ENCODE results near the gene LIFR.

GRCh38 chr5:38576442-38576841 is 20.0 kb upstream of the LIFR start:
- TF ChIP-seq, protein P1, sequence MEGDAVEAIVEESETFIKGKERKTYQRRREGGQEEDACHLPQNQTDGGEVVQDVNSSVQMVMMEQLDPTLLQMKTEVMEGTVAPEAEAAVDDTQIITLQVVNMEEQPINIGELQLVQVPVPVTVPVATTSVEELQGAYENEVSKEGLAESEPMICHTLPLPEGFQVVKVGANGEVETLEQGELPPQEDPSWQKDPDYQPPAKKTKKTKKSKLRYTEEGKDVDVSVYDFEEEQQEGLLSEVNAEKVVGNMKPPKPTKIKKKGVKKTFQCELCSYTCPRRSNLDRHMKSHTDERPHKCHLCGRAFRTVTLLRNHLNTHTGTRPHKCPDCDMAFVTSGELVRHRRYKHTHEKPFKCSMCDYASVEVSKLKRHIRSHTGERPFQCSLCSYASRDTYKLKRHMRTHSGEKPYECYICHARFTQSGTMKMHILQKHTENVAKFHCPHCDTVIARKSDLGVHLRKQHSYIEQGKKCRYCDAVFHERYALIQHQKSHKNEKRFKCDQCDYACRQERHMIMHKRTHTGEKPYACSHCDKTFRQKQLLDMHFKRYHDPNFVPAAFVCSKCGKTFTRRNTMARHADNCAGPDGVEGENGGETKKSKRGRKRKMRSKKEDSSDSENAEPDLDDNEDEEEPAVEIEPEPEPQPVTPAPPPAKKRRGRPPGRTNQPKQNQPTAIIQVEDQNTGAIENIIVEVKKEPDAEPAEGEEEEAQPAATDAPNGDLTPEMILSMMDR (IDR thresholded peaks at IDR 0.05; ENCODE audit: insufficient read depth, low read depth, low read length): no peak
- TF ChIP-seq EZH2 (IDR thresholded peaks at IDR 0.05; ENCODE audit: insufficient read depth, low read length): no peak
